GM19240 (cell line): Measurements from ENCODE around the gene MAP3K10.

ENCODE experiments used
- DNase-seq: peaks from one replicate; pipeline ENCODE4 v3.0.0; 2011; ENCODE audit warnings: low spot score; ENCODE audit not compliant: insufficient read length

MAP3K10 gene

GRCh38 chr19:40247735-40248262 lies 56.6 kb downstream of the MAP3K10 start:
- DNase-seq, result no peak

- DNase-seq, result no peak
Measured at GRCh38 chr19:40249201-40249600, 58.0 kb downstream of the MAP3K10 start.

- DNase-seq, result no peak
Measured at GRCh38 chr19:40249781-40250180, 58.6 kb downstream of the MAP3K10 start.

GRCh38 chr19:40251244-40251643 lies 60.0 kb downstream of the MAP3K10 start:
- DNase-seq, result no peak

GRCh38 chr19:40251991-40252390 lies 60.8 kb downstream of the MAP3K10 start:
- no peak for DNase-seq

GRCh38 chr19:40252395-40252794 lies 61.2 kb downstream of the MAP3K10 start:
- DNase-seq, result no peak

GRCh38 chr19:40253611-40254092 lies 62.4 kb downstream of the MAP3K10 start:
- no peak for DNase-seq

GRCh38 chr19:40254714-40255418 lies 63.6 kb downstream of the MAP3K10 start:
- DNase-seq, result no peak

GRCh38 chr19:40255619-40256166 lies 64.5 kb downstream of the MAP3K10 start:
- DNase-seq, result no peak

GRCh38 chr19:40256512-40256911 lies 65.3 kb downstream of the MAP3K10 start:
- no peak for DNase-seq

GRCh38 chr19:40257096-40257517 lies 65.9 kb downstream of the MAP3K10 start:
- DNase-seq, result no peak

- no peak for DNase-seq
Measured at GRCh38 chr19:40261631-40262030, 70.4 kb downstream of the MAP3K10 start.

- DNase-seq, result no peak
Measured at GRCh38 chr19:40262422-40262821, 71.2 kb downstream of the MAP3K10 start.

- no peak for DNase-seq
Measured at GRCh38 chr19:40263440-40264313, 72.5 kb downstream of the MAP3K10 start.

GRCh38 chr19:40264314-40265054 lies 73.3 kb downstream of the MAP3K10 start:
- DNase-seq, result no peak
